Neural cell (in vitro differentiated cells): ENCODE results near the gene WTAP. TPM values are rescaled to one million over a fixed set of nuclear protein-coding genes. Genes with fewer than 3 reads are reported as not detected.
"Not testable (repeated sequence)": the region's sequence is repeated elsewhere in the genome, so short reads cannot be mapped to it uniquely, and the experiment has no call there.

Source experiments
- H2AFZ ChIP-seq: fragments of 200-600, 300-800 bp; sonication (generic), shearing (Covaris generic); 2 replicates; pipeline ENCODE4 v1.6.0; 2014; ENCODE audit warnings: low read depth, mild to moderate bottlenecking, antibody characterized with exemption, low read length, moderate library complexity
- H3F3A ChIP-seq: fragments of 200-600 bp; shearing (Covaris generic); 2 replicates; pipeline ENCODE4 v1.6.1; 2016; ENCODE audit warnings: mild to moderate bottlenecking, moderate library complexity, mixed read lengths, antibody characterized with exemption, low read length; ENCODE audit not compliant: insufficient read depth, poor library complexity, severe bottlenecking
- H3K27ac ChIP-seq: fragments of 200-600, 300-800 bp; sonication (generic), shearing (Covaris generic); 2 replicates; pipeline ENCODE4 v1.5.1; 2014; ENCODE audit warnings: mild to moderate bottlenecking, low read length, moderate library complexity
- H3K27me3 ChIP-seq: fragments of 300-800, 200-600 bp; sonication (generic), shearing (Covaris generic); 2 replicates; pipeline ENCODE4 v1.6.0; 2014; ENCODE audit warnings: mild to moderate bottlenecking, low read depth, low read length, moderate library complexity; ENCODE audit not compliant: insufficient read depth
- H3K36me3 ChIP-seq: fragments of 300-800, 200-600 bp; sonication (generic), shearing (Covaris generic); 2 replicates; pipeline ENCODE4 v1.5.1; 2014; ENCODE audit warnings: mild to moderate bottlenecking, antibody characterized with exemption, low read length, moderate library complexity; ENCODE audit not compliant: insufficient read depth
- H3K4me2 ChIP-seq: fragments of 300-800, 200-600 bp; sonication (generic), shearing (Covaris generic); 2 replicates; pipeline ENCODE4 v1.6.0; 2014; ENCODE audit warnings: mild to moderate bottlenecking, low read length
- H3K4me3 ChIP-seq: fragments of 300-800, 200-600 bp; sonication (generic), shearing (Covaris generic); 2 replicates; pipeline ENCODE4 v1.5.1; 2014; ENCODE audit warnings: mild to moderate bottlenecking, low read length, moderate library complexity
- H3K79me2 ChIP-seq: fragments of 200-600 bp; shearing (Covaris generic); replicated peaks from 2 replicates; pipeline ENCODE4 v1.6.0; 2014; ENCODE audit warnings: mild to moderate bottlenecking, low read length, moderate library complexity; ENCODE audit not compliant: insufficient read depth
- H3K9ac ChIP-seq: fragments of 300-800, 200-600 bp; sonication (generic), shearing (Covaris generic); 2 replicates; pipeline ENCODE4 v1.6.1; 2016; ENCODE audit warnings: mild to moderate bottlenecking, low read length, mixed read lengths
- H3K9me2 ChIP-seq: fragments of 200-600 bp; shearing (Covaris generic); 2 replicates; pipeline ENCODE4 v1.6.1; 2016; ENCODE audit warnings: mild to moderate bottlenecking, low read length, mixed read lengths; ENCODE audit not compliant: insufficient read depth
- H3K9me3 ChIP-seq: fragments of 200-600, 300-800 bp; sonication (generic), shearing (Covaris generic); 2 replicates; pipeline ENCODE4 v1.6.1; 2016; ENCODE audit warnings: mild to moderate bottlenecking, mixed run types, low read length, moderate library complexity, mixed read lengths
- H4K20me1 ChIP-seq: fragments of 200-600 bp; shearing (Covaris generic); 2 replicates; pipeline ENCODE4 v1.6.1; 2016; ENCODE audit warnings: mild to moderate bottlenecking, mixed run types; ENCODE audit not compliant: insufficient read depth
- CTCF ChIP-seq: fragments of 450-650 bp; IDR thresholded peaks from 2 replicates; pipeline ENCODE4 v1.5.1; 2014; ENCODE audit warnings: antibody characterized with exemption, mild to moderate bottlenecking, moderate library complexity; ENCODE audit not compliant: poor library complexity, severe bottlenecking
- EP300 ChIP-seq: fragments of 450-650 bp; conservative IDR thresholded peaks from 2 replicates; pipeline ENCODE4 v1.6.1; 2014; ENCODE audit warnings: antibody characterized with exemption, mild to moderate bottlenecking, moderate library complexity; ENCODE audit not compliant: poor library complexity, severe bottlenecking
- EZH2 ChIP-seq: fragments of 200-600, 300-800 bp; shearing (Covaris generic), sonication (generic); IDR thresholded peaks from 2 replicates; pipeline ENCODE4 v1.6.1; 2014; ENCODE audit warnings: antibody characterized with exemption, low read length, borderline replicate concordance, mild to moderate bottlenecking; ENCODE audit not compliant: insufficient read depth, poor library complexity, severe bottlenecking
- MXI1 ChIP-seq: fragments of 450-650 bp; conservative IDR thresholded peaks from 2 replicates; pipeline ENCODE4 v1.6.1; 2014; ENCODE audit warnings: antibody characterized with exemption, mild to moderate bottlenecking; ENCODE audit not compliant: poor library complexity, severe bottlenecking
- POLR2AphosphoS5 ChIP-seq: IDR thresholded peaks from 2 replicates; pipeline ENCODE4 v1.6.1; 2012
- RAD21 ChIP-seq: fragments of 450-650 bp; conservative IDR thresholded peaks from 2 replicates; pipeline ENCODE4 v1.6.1; 2014; ENCODE audit warnings: antibody characterized with exemption, mild to moderate bottlenecking, moderate library complexity
- REST ChIP-seq: IDR thresholded peaks from 2 replicates; pipeline ENCODE4 v1.6.1; 2012; ENCODE audit warnings: borderline replicate concordance
- SMC3 ChIP-seq: fragments of 450-650 bp; conservative IDR thresholded peaks from 2 replicates; pipeline ENCODE4 v1.6.1; 2014; ENCODE audit warnings: antibody characterized with exemption, mild to moderate bottlenecking, moderate library complexity; ENCODE audit not compliant: poor library complexity
- TAF1 ChIP-seq: IDR thresholded peaks from 2 replicates; pipeline ENCODE4 v1.6.1; 2012; ENCODE audit warnings: low read depth
- polyA plus RNA-seq: library from polyadenylated mRNA; depleted of rRNA; stranded (reverse); fragments of >200 nt; gene quantifications from 2 replicates; pipeline ENCODE4 v1.2.3, GENCODE V29; 2014

The WTAP gene
- polyA plus RNA-seq, 1 donor from 2014 or later: 94.1 TPM

GRCh38 chr6:159689001-159689400 lies 38.3 kb upstream of the WTAP start:
- H3F3A ChIP-seq: no peaks in the 10 kb centered on the region
- H3K27me3 ChIP-seq: no peaks in the 10 kb centered on the region
- no peaks in the 10 kb centered on the region for H4K20me1 ChIP-seq
- H3K4me3 ChIP-seq: no peak overlapping the region
- no peaks in the 10 kb centered on the region for H3K9me2 ChIP-seq
- no peaks in the 10 kb centered on the region for H3K9me3 ChIP-seq
- H3K9ac ChIP-seq: no peak overlapping the region
- peaks cover under 1% of the 10 kb centered on the region for H3K36me3 ChIP-seq
- no peak overlapping the region for H3K4me2 ChIP-seq
- H3K79me2 ChIP-seq: peaks cover 40% of the 10 kb centered on the region
- no peak overlapping the region for H2AFZ ChIP-seq
- no peak overlapping the region for H3K27ac ChIP-seq
- no peak for TF ChIP-seq SMC3
- no peak for TF ChIP-seq POLR2AphosphoS5
- TF ChIP-seq EZH2: no peak
- TF ChIP-seq REST: no peak
- no peak for TF ChIP-seq RAD21
- TF ChIP-seq MXI1: no peak
- no peak for TF ChIP-seq CTCF
- TF ChIP-seq EP300: no peak
- TF ChIP-seq TAF1: no peak

- not testable (repeated sequence) for H3F3A ChIP-seq, H3K9me3 ChIP-seq, H3K27ac ChIP-seq, H3K4me2 ChIP-seq, H4K20me1 ChIP-seq, H3K27me3 ChIP-seq, H2AFZ ChIP-seq, H3K4me3 ChIP-seq, H3K36me3 ChIP-seq, H3K9me2 ChIP-seq, H3K9ac ChIP-seq
- H3K79me2 ChIP-seq: peaks cover 40% of the 10 kb centered on the region
Observed at GRCh38 chr6:159690135-159690534, 37.2 kb upstream of the WTAP start.
